ENCODE measurements around the gene SDHA. TPM values are rescaled to one million over a fixed set of nuclear protein-coding genes. Genes with fewer than 3 reads are reported as not detected.
"Not testable (repeated sequence)": the region's sequence is repeated elsewhere in the genome, so short reads cannot be mapped to it uniquely, and the experiment has no call there.

SDHA gene
- 10 to 100 TPM; 59.9 to 70.4 (median 67.8) TPM for total RNA-seq

- intact Hi-C loops (cut with DNase I; ENCODE audit: low total_unique reads): not testable (repeated sequence)
- DNase-seq (ENCODE audit: low spot score in 2 of 2): peak; percentile 94 to 99
- peak in 1 of 2 donors; percentile 59 for TF ChIP-seq POLR2A (IDR thresholded peaks at IDR 0.05)
- 1% methylated on average over 37 to 53 of the region's 75 CpGs for WGBS, 2 donors
- peak within 1 kb of the TSS; percentile 99 for H3K4me3 ChIP-seq (ENCODE audit: low read depth, poor library complexity, severe bottlenecking)
Observed at GRCh38 chr5:217494-218456, at the start of gene SDHA, which contains the start of gene CCDC127. Gene SDHA (plus strand): TSS chr5:218320. CDS start chr5:218356, 36 bp downstream. Gene CCDC127 (minus strand): TSS chr5:218153. CDS start chr5:216849, 1,304 bp downstream.

GRCh38 chr5:169071-169727 lies 48.9 kb upstream of the SDHA start:
- WGBS, 2 donors: 65 to 73% methylated on average over 32 of the region's 32 CpGs
- intact Hi-C loops (cut with DNase I; ENCODE audit: low total_unique reads): no loop called here
- TF ChIP-seq POLR2A (IDR thresholded peaks at IDR 0.05) (no peak), CTCF (IDR thresholded peaks at IDR 0.05) (no peak)
- DNase-seq (ENCODE audit: low spot score in 2 of 2): peak; percentile 39 to 91
- H3K4me3 ChIP-seq (ENCODE audit: low read depth, poor library complexity, severe bottlenecking): no peak overlapping the region

GRCh38 chr5:169728-170094 lies 48.4 kb upstream of the SDHA start:
- WGBS, 2 donors: 83 to 86% methylated on average over 12 of the region's 12 CpGs
- TF ChIP-seq POLR2A (IDR thresholded peaks at IDR 0.05) (no peak), CTCF (IDR thresholded peaks at IDR 0.05) (no peak)
- peak in 1 of 2 donors; percentile 61 for DNase-seq (ENCODE audit: low spot score in 2 of 2)
- intact Hi-C loops (cut with DNase I; ENCODE audit: low total_unique reads): no loop called here
- no peak overlapping the region for H3K4me3 ChIP-seq (ENCODE audit: low read depth, poor library complexity, severe bottlenecking)

GRCh38 chr5:170971-171800 lies 46.9 kb upstream of the SDHA start:
- peak in 1 of 2 donors; percentile 79 for DNase-seq (ENCODE audit: low spot score in 2 of 2)
- WGBS, 2 donors: 82 to 88% methylated on average over 16 to 28 of the region's 37 CpGs
- TF ChIP-seq POLR2A (IDR thresholded peaks at IDR 0.05) (no peak), CTCF (IDR thresholded peaks at IDR 0.05) (no peak)
- no peak overlapping the region for H3K4me3 ChIP-seq (ENCODE audit: low read depth, poor library complexity, severe bottlenecking)
- intact Hi-C loops (cut with DNase I; ENCODE audit: low total_unique reads): no loop called here

GRCh38 chr5:171801-172331 lies 46.3 kb upstream of the SDHA start:
- TF ChIP-seq CTCF (IDR thresholded peaks at IDR 0.05) (no peak), POLR2A (IDR thresholded peaks at IDR 0.05) (no peak)
- H3K4me3 ChIP-seq (ENCODE audit: low read depth, poor library complexity, severe bottlenecking): no peak overlapping the region
- 90 to 92% methylated on average over 23 of the region's 23 CpGs for WGBS, 2 donors
- intact Hi-C loops (cut with DNase I; ENCODE audit: low total_unique reads): no loop called here
- DNase-seq (ENCODE audit: low spot score in 2 of 2): peak in 1 of 2 donors; percentile 79

Measured in lower leg skin (tissue), 4 donors.